WERI-Rb-1 (cell line): ENCODE results near the gene SLC12A9.

Source experiments
- DNase-seq: peaks from one replicate; pipeline ENCODE4 v3.0.0-alpha.2; 2020
- H3K27ac ChIP-seq: fragments of 250-450 bp; sonication (Bioruptor Pico); 2 replicates; pipeline ENCODE4 v1.5.1; 2020; ENCODE audit warnings: mild to moderate bottlenecking, moderate library complexity
- H3K27me3 ChIP-seq: fragments of 250-450 bp; sonication (Bioruptor Pico); 2 replicates; pipeline ENCODE4 v1.5.1; 2021; ENCODE audit warnings: mild to moderate bottlenecking, low read depth, moderate library complexity; ENCODE audit not compliant: insufficient read depth, severe bottlenecking
- H3K36me3 ChIP-seq: fragments of 250-450 bp; sonication (Bioruptor Pico); 2 replicates; pipeline ENCODE4 v1.5.1; 2020; ENCODE audit warnings: mild to moderate bottlenecking, moderate library complexity
- H3K4me3 ChIP-seq: 2 replicates; pipeline ENCODE4 v1.5.1; 2011; ENCODE audit warnings: low read depth, mild to moderate bottlenecking, control low read depth, low read length
- H3K9me3 ChIP-seq: fragments of 250-450 bp; sonication (Bioruptor Pico); 2 replicates; pipeline ENCODE4 v1.5.1; 2021; ENCODE audit warnings: mild to moderate bottlenecking, moderate library complexity; ENCODE audit not compliant: severe bottlenecking
- CTCF ChIP-seq: IDR thresholded peaks from 2 replicates; pipeline ENCODE4 v1.5.1; 2011; ENCODE audit warnings: low read depth, mild to moderate bottlenecking, control low read depth, inconsistent platforms, low read length

Gene SLC12A9

DNA sequence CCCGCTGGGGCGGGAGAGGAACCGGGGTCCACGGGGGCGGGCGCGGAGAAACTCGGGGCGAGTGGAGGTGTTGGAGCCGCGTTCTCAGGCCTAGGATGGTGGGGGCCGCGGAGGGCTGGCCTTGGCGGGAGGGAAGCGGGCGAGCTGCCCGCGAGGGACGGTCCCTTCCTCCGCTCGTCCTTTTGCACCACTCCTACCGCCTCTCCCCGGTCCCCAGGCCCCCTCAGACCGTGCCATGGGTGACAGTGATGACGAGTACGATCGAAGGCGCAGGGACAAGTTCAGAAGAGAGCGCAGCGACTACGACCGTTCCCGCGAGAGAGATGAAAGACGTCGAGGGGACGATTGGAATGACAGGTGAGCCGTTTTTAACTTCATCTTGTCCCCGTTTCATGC, 22.8 kb downstream of the SLC12A9 start:
- peak overlapping the region; percentile 99 for H3K27ac ChIP-seq
- no peaks in the 10 kb centered on the region for H3K9me3 ChIP-seq
- TF ChIP-seq CTCF: no peak
- no peak for DNase-seq
- peaks cover 48% of the 10 kb centered on the region for H3K36me3 ChIP-seq
- H3K4me3 ChIP-seq: peak overlapping the region; percentile 76
- H3K27me3 ChIP-seq: no peaks in the 10 kb centered on the region

DNA sequence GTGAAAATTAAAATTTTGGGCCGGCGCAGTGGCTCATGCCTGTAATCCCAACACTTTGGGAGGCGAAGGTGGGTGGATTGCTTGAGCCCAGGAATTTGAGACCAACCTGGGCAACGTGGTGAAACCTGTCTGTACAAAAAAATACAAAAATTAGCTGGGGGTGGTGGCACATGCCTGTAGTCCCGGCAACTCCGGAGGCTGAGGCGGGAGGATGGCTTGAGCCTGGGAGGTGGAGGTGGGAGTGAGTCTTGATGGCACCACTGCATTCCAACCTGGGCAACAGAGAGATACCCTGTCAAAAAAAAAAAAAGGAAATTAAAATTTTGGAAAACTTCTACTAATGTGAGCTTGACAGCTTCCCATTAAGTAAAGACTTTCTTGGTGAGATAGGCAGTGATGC, 25.5 kb downstream of the SLC12A9 start:
- no peak overlapping the region for H3K4me3 ChIP-seq
- H3K27me3 ChIP-seq: no peaks in the 10 kb centered on the region
- no peak overlapping the region for H3K27ac ChIP-seq
- peaks cover 73% of the 10 kb centered on the region for H3K36me3 ChIP-seq
- DNase-seq: no peak
- TF ChIP-seq CTCF: no peak
- H3K9me3 ChIP-seq: no peaks in the 10 kb centered on the region

- no peak overlapping the region for H3K27ac ChIP-seq
- no peak for TF ChIP-seq CTCF
- no peaks in the 10 kb centered on the region for H3K9me3 ChIP-seq
- H3K27me3 ChIP-seq: no peaks in the 10 kb centered on the region
- DNase-seq: no peak
- no peak overlapping the region for H3K4me3 ChIP-seq
- H3K36me3 ChIP-seq: peaks cover 80% of the 10 kb centered on the region
Observed at GRCh38 chr7:100878685-100879084, 26.2 kb downstream of the SLC12A9 start.

GRCh38 chr7:100879685-100880261, 27.3 kb downstream of the SLC12A9 start:
- peak overlapping the region; percentile 70 for H3K27ac ChIP-seq
- peak overlapping the region; percentile 32 for H3K4me3 ChIP-seq
- H3K36me3 ChIP-seq: peaks cover 90% of the 10 kb centered on the region
- DNase-seq: peak; percentile 83
- no peaks in the 10 kb centered on the region for H3K27me3 ChIP-seq
- no peak for TF ChIP-seq CTCF
- H3K9me3 ChIP-seq: no peaks in the 10 kb centered on the region

- Histone ChIP-seq H3K27me3 (no peaks in the 10 kb centered on the region), H3K9me3 (no peaks in the 10 kb centered on the region), H3K27ac (peak overlapping the region; percentile 70), H3K36me3 (peaks cover 92% of the 10 kb centered on the region), H3K4me3 (no peak overlapping the region)
- no peak for DNase-seq
- no peak for TF ChIP-seq CTCF
Observed at GRCh38 chr7:100880645-100881044, 28.1 kb downstream of the SLC12A9 start.

- H3K9me3 ChIP-seq: no peaks in the 10 kb centered on the region
- no peak overlapping the region for H3K27ac ChIP-seq
- no peak for DNase-seq
- no peak overlapping the region for H3K4me3 ChIP-seq
- no peaks in the 10 kb centered on the region for H3K27me3 ChIP-seq
- H3K36me3 ChIP-seq: peaks cover 92% of the 10 kb centered on the region
- no peak for TF ChIP-seq CTCF
Observed at GRCh38 chr7:100881136-100881535, 28.6 kb downstream of the SLC12A9 start.
